BJ (cell line): Measurements from ENCODE around the gene UBALD1. TPM values are rescaled to one million over a fixed set of nuclear protein-coding genes. Genes with fewer than 3 reads are reported as not detected.

Experiments
- CTCF ChIA-PET: fragments of 350-600 bp; formaldehyde crosslinking; extraction: SDS; loops from one replicate; lab custom pipeline; 2021; ENCODE audit warnings: antibody characterized with exemption, inconsistent platforms; lab: Yijun Ruan, JAX
- POLR2A ChIA-PET: fragments of 300-600 bp; sonication (Branson Sonifier 250); formaldehyde crosslinking; extraction: SDS; loops from one replicate; lab custom pipeline; 2021; ENCODE audit warnings: antibody characterized with exemption; lab: Charles Lee
- DNase-seq: peaks from one replicate; pipeline ENCODE4 v3.0.0-alpha.2; 2011; ENCODE audit warnings: low read depth
- H3K27me3 ChIP-seq: 2 replicates; pipeline ENCODE4 v1.6.0; 2011; ENCODE audit warnings: low read length; ENCODE audit not compliant: control insufficient read depth, insufficient read depth
- H3K36me3 ChIP-seq: 2 replicates; pipeline ENCODE4 v1.5.1; 2011; ENCODE audit warnings: low read length; ENCODE audit not compliant: control insufficient read depth, insufficient read depth
- H3K4me3 ChIP-seq: 2 replicates; pipeline ENCODE4 v1.5.1; 2011; ENCODE audit warnings: low read depth, mild to moderate bottlenecking, control low read depth, low read length
- polyA plus RNA-seq: library from polyadenylated mRNA; depleted of rRNA; stranded (reverse); fragments of >200 nt; gene quantifications from 2 replicates; pipeline ENCODE4 v1.2.3, GENCODE V29; 2011
- TF ChIP-seq, protein P1 (sequence below): IDR thresholded peaks from 2 replicates; pipeline ENCODE4 v1.5.1; 2011; ENCODE audit warnings: low read depth, mild to moderate bottlenecking, control low read depth, inconsistent platforms, low read length, moderate library complexity; ENCODE audit not compliant: insufficient read depth

Gene UBALD1
- polyA plus RNA-seq, 1 experiment: 11.6 TPM

- DNase-seq: no peak
- Histone ChIP-seq H3K4me3 (no peak overlapping the region), H3K36me3 (no peaks in the 10 kb centered on the region), H3K27me3 (peaks cover 4% of the 10 kb centered on the region)
- ChIA-PET POLR2A (no interaction called here), CTCF (no interaction called here)
- TF ChIP-seq, protein P1, sequence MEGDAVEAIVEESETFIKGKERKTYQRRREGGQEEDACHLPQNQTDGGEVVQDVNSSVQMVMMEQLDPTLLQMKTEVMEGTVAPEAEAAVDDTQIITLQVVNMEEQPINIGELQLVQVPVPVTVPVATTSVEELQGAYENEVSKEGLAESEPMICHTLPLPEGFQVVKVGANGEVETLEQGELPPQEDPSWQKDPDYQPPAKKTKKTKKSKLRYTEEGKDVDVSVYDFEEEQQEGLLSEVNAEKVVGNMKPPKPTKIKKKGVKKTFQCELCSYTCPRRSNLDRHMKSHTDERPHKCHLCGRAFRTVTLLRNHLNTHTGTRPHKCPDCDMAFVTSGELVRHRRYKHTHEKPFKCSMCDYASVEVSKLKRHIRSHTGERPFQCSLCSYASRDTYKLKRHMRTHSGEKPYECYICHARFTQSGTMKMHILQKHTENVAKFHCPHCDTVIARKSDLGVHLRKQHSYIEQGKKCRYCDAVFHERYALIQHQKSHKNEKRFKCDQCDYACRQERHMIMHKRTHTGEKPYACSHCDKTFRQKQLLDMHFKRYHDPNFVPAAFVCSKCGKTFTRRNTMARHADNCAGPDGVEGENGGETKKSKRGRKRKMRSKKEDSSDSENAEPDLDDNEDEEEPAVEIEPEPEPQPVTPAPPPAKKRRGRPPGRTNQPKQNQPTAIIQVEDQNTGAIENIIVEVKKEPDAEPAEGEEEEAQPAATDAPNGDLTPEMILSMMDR: no peak
Measured at GRCh38 chr16:4601036-4601863, 13.4 kb downstream of the UBALD1 start.

- Histone ChIP-seq H3K4me3 (no peak overlapping the region), H3K27me3 (peaks cover 4% of the 10 kb centered on the region), H3K36me3 (no peaks in the 10 kb centered on the region)
- CTCF ChIA-PET: interaction anchor here (5.4 kb wide), 1 partner anchor 14 kb away, joined by 33 read pairs; no protein-coding TSS in a partner anchor
- TF ChIP-seq, protein P1: no peak
- POLR2A ChIA-PET: no interaction called here
- DNase-seq: no peak
Measured at GRCh38 chr16:4599545-4599944, 15.1 kb downstream of the UBALD1 start.

GRCh38 chr16:4599037-4599436 is 15.7 kb downstream of the UBALD1 start:
- H3K27me3 ChIP-seq: peaks cover 4% of the 10 kb centered on the region
- TF ChIP-seq, protein P1: no peak
- no peak for DNase-seq
- CTCF ChIA-PET: interaction anchor here (5.4 kb wide), 1 partner anchor 13 kb away, joined by 33 read pairs; no protein-coding TSS in a partner anchor
- no peak overlapping the region for H3K4me3 ChIP-seq
- no peaks in the 10 kb centered on the region for H3K36me3 ChIP-seq
- POLR2A ChIA-PET: no interaction called here

- TF ChIP-seq, protein P1: no peak
- ChIA-PET CTCF (interaction anchor here (0.7 to 5.4 kb wide), 3 partner anchors 11 to 114 kb away, joined by 3 to 33 read pairs (median 3); no protein-coding TSS in a partner anchor), POLR2A (no interaction called here)
- Histone ChIP-seq H3K4me3 (no peak overlapping the region), H3K36me3 (no peaks in the 10 kb centered on the region), H3K27me3 (peaks cover 5% of the 10 kb centered on the region)
- no peak for DNase-seq
Measured at GRCh38 chr16:4597174-4597573, 17.5 kb downstream of the UBALD1 start.

DNA sequence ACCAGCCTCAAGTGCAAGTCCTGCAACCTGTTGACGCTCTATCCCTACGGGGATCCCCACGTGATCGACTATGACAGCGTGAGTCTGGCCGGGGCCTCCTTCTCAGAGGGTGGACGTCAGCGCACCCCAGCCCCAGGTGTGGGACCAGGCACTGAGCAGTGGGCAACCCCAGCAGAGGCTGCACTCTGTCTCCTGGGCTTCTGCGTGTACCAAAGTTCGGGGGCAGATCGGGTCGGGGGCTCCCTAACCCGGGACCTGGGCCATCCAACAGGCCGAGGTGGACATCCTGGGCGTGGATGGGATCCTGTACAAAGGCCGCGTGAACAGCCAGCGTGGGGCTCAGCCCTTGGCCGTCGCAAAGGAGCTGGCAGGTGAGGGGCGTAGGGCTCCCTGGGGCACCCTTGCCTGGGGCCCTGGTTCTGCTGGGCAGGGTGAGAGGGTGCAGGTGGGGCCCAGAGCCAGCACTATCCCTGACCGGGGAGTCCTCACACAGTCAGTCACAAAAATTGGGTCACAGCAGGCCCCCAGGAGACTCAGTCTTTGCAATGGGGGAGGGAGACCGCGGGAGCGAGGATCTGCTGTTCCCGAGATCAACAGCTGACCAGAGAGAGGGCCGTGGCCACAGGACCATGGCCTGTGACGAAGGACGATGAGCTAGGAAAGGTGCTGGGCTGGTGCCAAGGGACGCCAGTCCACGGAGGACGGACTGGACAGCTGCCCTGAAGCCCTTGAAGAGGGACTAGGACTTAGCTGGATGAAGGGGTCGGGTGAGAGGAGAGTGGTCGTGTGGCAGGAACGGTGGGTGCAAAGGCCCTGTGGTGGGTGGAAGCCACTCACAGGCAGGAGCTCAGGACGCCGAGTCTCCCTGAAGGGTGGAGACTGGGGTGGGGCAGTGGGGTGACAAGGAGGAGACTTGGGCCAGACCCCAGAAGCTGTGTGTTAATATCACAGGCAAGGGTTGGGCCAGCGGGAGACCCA is 20.0 kb downstream of the UBALD1 start:
- Histone ChIP-seq H3K4me3 (no peak overlapping the region), H3K27me3 (peaks cover 1% of the 10 kb centered on the region; the same call in 1 of the 2 replicates), H3K36me3 (no peaks in the 10 kb centered on the region)
- CTCF ChIA-PET: interaction anchor here (5.4 kb wide), 1 partner anchor 9 kb away, joined by 33 read pairs; no protein-coding TSS in a partner anchor
- TF ChIP-seq, protein P1: no peak
- POLR2A ChIA-PET: no interaction called here
- no peak for DNase-seq
